HG03342 (cell line): Measurements from ENCODE around the gene GID4.

ENCODE experiments used
- ATAC-seq: cut with Tn5 transposase; IDR thresholded peaks from one replicate; pipeline ENCODE4 v1.9.1; 2021; ENCODE audit warnings: mild to moderate bottlenecking, moderate library complexity; ENCODE audit not compliant: unreplicated experiment

Gene GID4

GRCh38 chr17:18099516-18099915 lies 60.3 kb downstream of the GID4 start:
- ATAC-seq: no peak

GRCh38 chr17:18100616-18101015 lies 61.4 kb downstream of the GID4 start:
- no peak for ATAC-seq

- ATAC-seq: no peak
These were observed 62.6 kb downstream of the GID4 start for GRCh38 chr17:18101828-18102227.

- no peak for ATAC-seq
These were observed 63.4 kb downstream of the GID4 start for GRCh38 chr17:18102640-18103039.

GRCh38 chr17:18105027-18105426 lies 65.8 kb downstream of the GID4 start:
- ATAC-seq: no peak

GRCh38 chr17:18105595-18105994 lies 66.4 kb downstream of the GID4 start:
- no peak for ATAC-seq

- no peak for ATAC-seq
These were observed 67.0 kb downstream of the GID4 start for GRCh38 chr17:18106211-18106610.

GRCh38 chr17:18107061-18107790 lies 68.0 kb downstream of the GID4 start:
- ATAC-seq: no peak

GRCh38 chr17:18107971-18108370 lies 68.8 kb downstream of the GID4 start:
- no peak for ATAC-seq

- no peak for ATAC-seq
These were observed 69.4 kb downstream of the GID4 start, which contains the start of gene MYO15A for GRCh38 chr17:18108401-18109312. Gene MYO15A, plus strand, starts transcription at chr17:18108756. Its CDS starts 10,045 bp downstream, at chr17:18118801.

- ATAC-seq: no peak
These were observed 70.8 kb downstream of the GID4 start for GRCh38 chr17:18109935-18110485.

GRCh38 chr17:18110636-18111145 lies 71.5 kb downstream of the GID4 start:
- ATAC-seq: no peak

- no peak for ATAC-seq
These were observed 72.2 kb downstream of the GID4 start for GRCh38 chr17:18111330-18111971.

GRCh38 chr17:18115517-18115916 lies 76.3 kb downstream of the GID4 start:
- no peak for ATAC-seq

GRCh38 chr17:18116078-18116477 lies 76.9 kb downstream of the GID4 start:
- no peak for ATAC-seq

GRCh38 chr17:18117533-18117932 lies 78.3 kb downstream of the GID4 start:
- ATAC-seq: no peak
